Caco-2 (cell line): Measurements from ENCODE around the gene MEST. TPM values are rescaled to one million over a fixed set of nuclear protein-coding genes. Genes with fewer than 3 reads are reported as not detected.

Experiments
- BruUV-seq: library from RNA; stranded (reverse); fragments of 400-500 nt; replicated peaks from 2 replicates; lab custom pipeline; 2021; lab: Mats Ljungman, UMichigan
- CTCF ChIA-PET: fragments of 300-600 bp; sonication (Branson Sonifier 250); formaldehyde crosslinking; loops from one replicate; lab custom pipeline; 2022; ENCODE audit warnings: antibody characterized with exemption; lab: Charles Lee
- POLR2A ChIA-PET: fragments of 300-600 bp; sonication (Branson Sonifier 250); formaldehyde crosslinking; loops from one replicate; lab custom pipeline; 2022; ENCODE audit warnings: antibody characterized with exemption; lab: Charles Lee
- DNase-seq, 2 experiments: peaks; one replicate each; pipeline versions ENCODE4 v3.0.0 to v3.0.0-alpha.2; 2020 to 2022
- H3K27me3 ChIP-seq: replicated peaks from 2 replicates; pipeline ENCODE4 v1.6.0; 2011; ENCODE audit warnings: low read length; ENCODE audit not compliant: control insufficient read depth, insufficient read depth
- H3K36me3 ChIP-seq: 2 replicates; pipeline ENCODE4 v1.5.1; 2011; ENCODE audit warnings: low read length; ENCODE audit not compliant: control insufficient read depth, insufficient read depth
- H3K4me1 ChIP-seq: fragments of 250-450 bp; sonication (Bioruptor Pico); 2 replicates; pipeline ENCODE4 v1.5.1; 2020; ENCODE audit warnings: mild to moderate bottlenecking
- H3K4me3 ChIP-seq: 2 replicates; pipeline ENCODE4 v1.5.1; 2011; ENCODE audit warnings: low read depth, mild to moderate bottlenecking, control low read depth, low read length
- H3K9me3 ChIP-seq: fragments of 250-450 bp; sonication (Bioruptor Pico); 2 replicates; pipeline ENCODE4 v1.5.1; 2020; ENCODE audit warnings: mild to moderate bottlenecking, moderate library complexity
- H3K27ac Mint-ChIP-seq: one replicate; pipeline ENCODE4 v1.8.0; 2022; ENCODE audit warnings: mixed read lengths; ENCODE audit not compliant: unreplicated experiment
- H3K27me3 Mint-ChIP-seq: one replicate; pipeline ENCODE4 v1.8.0; 2022; ENCODE audit warnings: mixed read lengths; ENCODE audit not compliant: insufficient read depth, unreplicated experiment
- H3K36me3 Mint-ChIP-seq: one replicate; pipeline ENCODE4 v1.8.0; 2022; ENCODE audit warnings: mild to moderate bottlenecking, mixed read lengths; ENCODE audit not compliant: insufficient read depth, unreplicated experiment
- H3K4me1 Mint-ChIP-seq: one replicate; pipeline ENCODE4 v1.8.0; 2022; ENCODE audit warnings: low read depth, mixed read lengths; ENCODE audit not compliant: unreplicated experiment
- H3K4me3 Mint-ChIP-seq: one replicate; pipeline ENCODE4 v1.8.0; 2022; ENCODE audit warnings: mild to moderate bottlenecking, moderate library complexity, mixed read lengths; ENCODE audit not compliant: unreplicated experiment
- H3K9me3 Mint-ChIP-seq: one replicate; pipeline ENCODE4 v1.8.0; 2022; ENCODE audit warnings: mixed read lengths; ENCODE audit not compliant: unreplicated experiment
- intact Hi-C: fragments of 100-400 bp; cut with micrococcal nuclease; formaldehyde crosslinking; loops from one replicate; pipeline ENCODE4 v1.10.0; 2022; ENCODE audit not compliant: unreplicated experiment
- microRNA-seq: library from miRNA; unstranded; fragments of <30 nt; microRNA quantifications from one replicate; pipeline ENCODE4 v1.2.0, GENCODE V29; 2022
- total RNA-seq: library from RNA; stranded (reverse); gene quantifications from 2 replicates; pipeline ENCODE4 v1.2.3, GENCODE V29; 2022
- TF ChIP-seq, protein P1 (sequence below), 2 experiments: fragments of 200-600 bp in 1 of 2; IDR thresholded peaks; 1 replicate in 1 of 2; 2 replicates in 1 of 2; pipeline versions ENCODE4 v1.5.1 to v1.8.0; 2011 to 2022; ENCODE audit warnings: antibody characterized with exemption in 1 of 2, control low read depth in 1 of 2, inconsistent platforms in 1 of 2, low read depth in 1 of 2, low read length in 1 of 2, mild to moderate bottlenecking in 1 of 2, moderate library complexity in 1 of 2; ENCODE audit not compliant: insufficient read depth in 1 of 2, severe bottlenecking in 1 of 2, unreplicated experiment in 1 of 2

The MEST gene
- total RNA-seq, 1 experiment from 2014 or later: 270 TPM

DNA sequence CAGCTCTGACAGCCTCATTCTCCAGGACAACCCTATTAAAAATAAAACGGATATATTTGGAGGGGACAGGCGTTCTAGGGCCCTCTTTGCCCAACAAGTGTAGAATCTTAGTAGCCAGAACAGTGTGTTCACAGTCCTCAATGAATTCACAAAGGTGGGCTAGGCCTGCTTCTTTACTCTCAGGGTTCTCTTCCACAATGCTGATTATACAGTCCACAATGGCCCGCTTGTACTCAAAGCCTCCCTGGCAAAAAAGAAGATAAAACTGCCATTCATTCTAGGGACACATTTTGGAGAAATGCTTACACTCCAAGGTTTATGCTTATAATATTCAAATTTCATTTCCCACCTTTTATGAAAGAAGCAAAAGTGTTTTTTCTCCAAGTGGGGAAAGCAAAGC lies 62.6 kb downstream of the MEST start:
- H3K4me3 ChIP-seq: no peak overlapping the region
- BruUV-seq: no TSS peak
- Mint-ChIP-seq H3K27ac (no peak overlapping the region), H3K9me3 (no peaks in the 10 kb centered on the region), H3K4me1 (no peaks in the 10 kb centered on the region), H3K36me3 (no peaks in the 10 kb centered on the region), H3K27me3 (no peaks in the 10 kb centered on the region), H3K4me3 (no peak overlapping the region)
- no peaks in the 10 kb centered on the region for H3K36me3 ChIP-seq
- no peak for DNase-seq
- ChIA-PET POLR2A (no interaction called here), CTCF (no interaction called here)
- no peaks in the 10 kb centered on the region for H3K27me3 ChIP-seq
- TF ChIP-seq, protein P1, sequence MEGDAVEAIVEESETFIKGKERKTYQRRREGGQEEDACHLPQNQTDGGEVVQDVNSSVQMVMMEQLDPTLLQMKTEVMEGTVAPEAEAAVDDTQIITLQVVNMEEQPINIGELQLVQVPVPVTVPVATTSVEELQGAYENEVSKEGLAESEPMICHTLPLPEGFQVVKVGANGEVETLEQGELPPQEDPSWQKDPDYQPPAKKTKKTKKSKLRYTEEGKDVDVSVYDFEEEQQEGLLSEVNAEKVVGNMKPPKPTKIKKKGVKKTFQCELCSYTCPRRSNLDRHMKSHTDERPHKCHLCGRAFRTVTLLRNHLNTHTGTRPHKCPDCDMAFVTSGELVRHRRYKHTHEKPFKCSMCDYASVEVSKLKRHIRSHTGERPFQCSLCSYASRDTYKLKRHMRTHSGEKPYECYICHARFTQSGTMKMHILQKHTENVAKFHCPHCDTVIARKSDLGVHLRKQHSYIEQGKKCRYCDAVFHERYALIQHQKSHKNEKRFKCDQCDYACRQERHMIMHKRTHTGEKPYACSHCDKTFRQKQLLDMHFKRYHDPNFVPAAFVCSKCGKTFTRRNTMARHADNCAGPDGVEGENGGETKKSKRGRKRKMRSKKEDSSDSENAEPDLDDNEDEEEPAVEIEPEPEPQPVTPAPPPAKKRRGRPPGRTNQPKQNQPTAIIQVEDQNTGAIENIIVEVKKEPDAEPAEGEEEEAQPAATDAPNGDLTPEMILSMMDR (IDR thresholded peaks at IDR 0.05; ENCODE audit: insufficient read depth in 1 of 2, low read depth in 1 of 2, low read length in 1 of 2, severe bottlenecking in 1 of 2, unreplicated experiment in 1 of 2): no peak
- intact Hi-C loops: no loop called here
- no peaks in the 10 kb centered on the region for H3K9me3 ChIP-seq
- H3K4me1 ChIP-seq: no peaks in the 10 kb centered on the region

Small RNAs within 50 kb of the gene (microRNA-seq; reads per million reads assigned to microRNA genes)
- 6,160 reads per million, percentile 96 among the genes with 10 or more reads in this experiment for gene MIR335

Other genes with a start within 250 kb of the MEST start
- gene CPA2, start 225.2 kb upstream of the MEST start, total RNA-seq: 26.1 and 27.6 TPM in 2 replicates
- 0.59 and 0.72 TPM in 2 replicates for gene CPA4, start 198.9 kb upstream of the MEST start, total RNA-seq
- not detected in 2 replicates for gene CPA5, start 147.3 kb upstream of the MEST start, total RNA-seq
- not detected in 2 replicates for gene CPA1, start 111.6 kb upstream of the MEST start, total RNA-seq
- 14.3 and 14.9 TPM in 2 replicates for gene CEP41, start 51.1 kb upstream of the MEST start, total RNA-seq
- 12.7 and 13.9 TPM in 2 replicates for gene COPG2, start 176.7 kb downstream of the MEST start, total RNA-seq
- gene TSGA13, start 194.5 kb downstream of the MEST start, total RNA-seq: not detected in 2 replicates
- gene KLF14, start 242.1 kb downstream of the MEST start, total RNA-seq: 0.14 TPM in 1 of 2 replicates, not detected in the other